Activated naive CD4-positive, alpha-beta T cell treated with anti-CD3 and anti-CD28 coated beads, Interleukin-2, amount 50 U/mL, for 72 hours (primary cell): Measurements from ENCODE around the gene FOXJ3. TPM values are rescaled to one million over a fixed set of nuclear protein-coding genes. Genes with fewer than 3 reads are reported as not detected.

Experiments
- ATAC-seq, 2 donors: fragments of 150-1000 bp; cut with Tn5 transposase; 2 replicates each; pipeline ENCODE4 v1.10.0; 2021; ENCODE audit warnings: mild to moderate bottlenecking in 2 of 2, moderate library complexity in 2 of 2
- DNase-seq, 2 donors: peaks; one replicate each; pipeline ENCODE4 v3.0.0; 2021 to 2022; ENCODE audit warnings: low spot score in 2 of 2
- H3K27ac Mint-ChIP-seq, 2 donors: one replicate each; pipeline ENCODE4 v1.8.0; 2022; ENCODE audit warnings: mild to moderate bottlenecking in 2 of 2, mixed read lengths in 2 of 2
- H3K36me3 Mint-ChIP-seq, 2 donors: one replicate each; pipeline ENCODE4 v1.8.0; 2022; ENCODE audit warnings: mixed read lengths in 2 of 2
- H3K9me3 Mint-ChIP-seq, 2 donors: one replicate each; pipeline ENCODE4 v1.8.0; 2022; ENCODE audit warnings: mixed read lengths in 2 of 2
- total RNA-seq, 2 donors: library from RNA; stranded (reverse); gene quantifications; one replicate each; pipeline ENCODE4 v1.2.3, GENCODE V29; 2022

The FOXJ3 gene
- total RNA-seq, 2 donors from 2014 or later: 51.0 to 52.9 TPM

- H3K9me3 Mint-ChIP-seq: peaks cover 4 to 18% of the 10 kb centered on the region in 2 donors
These were observed 176.8 kb downstream of the FOXJ3 start for GRCh38 chr1:42158189-42158588.

GRCh38 chr1:42157667-42158066 is 177.4 kb downstream of the FOXJ3 start:
- Mint-ChIP-seq H3K9me3 (peaks cover 4 to 18% of the 10 kb centered on the region in 2 donors), H3K36me3 (peaks cover 12 to 14% of the 10 kb centered on the region in 2 donors), H3K27ac (no peak overlapping the region)
- no peak for DNase-seq
- ATAC-seq: peak in 1 of 2 donors; percentile 47

More at GRCh38 chr1:42158189-42158588, 176.8 kb downstream of the FOXJ3 start:
- Mint-ChIP-seq H3K27ac (no peak overlapping the region), H3K36me3 (peaks cover 12 to 14% of the 10 kb centered on the region in 2 donors)
- ATAC-seq (no peak), DNase-seq (no peak)

GRCh38 chr1:42155362-42155761 is 179.7 kb downstream of the FOXJ3 start:
- ATAC-seq (no peak), DNase-seq (no peak)
- no peak overlapping the region for H3K27ac Mint-ChIP-seq
- peaks cover 0 to under 1% of the 10 kb centered on the region in 2 donors for H3K9me3 Mint-ChIP-seq
- H3K36me3 Mint-ChIP-seq: no peaks in the 10 kb centered on the region

GRCh38 chr1:42154685-42155084 is 180.3 kb downstream of the FOXJ3 start:
- ATAC-seq: no peak
- H3K36me3 Mint-ChIP-seq: no peaks in the 10 kb centered on the region
- DNase-seq: no peak
- no peak overlapping the region for H3K27ac Mint-ChIP-seq
- no peaks in the 10 kb centered on the region for H3K9me3 Mint-ChIP-seq

- Mint-ChIP-seq H3K9me3 (no peaks in the 10 kb centered on the region), H3K27ac (no peak overlapping the region), H3K36me3 (no peaks in the 10 kb centered on the region)
- DNase-seq (no peak), ATAC-seq (no peak)
These were observed 181.4 kb downstream of the FOXJ3 start for GRCh38 chr1:42153624-42154023.

GRCh38 chr1:42152907-42153600 is 182.0 kb downstream of the FOXJ3 start, which contains the start of gene GUCA2B:
Gene GUCA2B, plus strand, starts transcription at chr1:42153410. Its CDS starts 41 bp downstream, at chr1:42153451.
- DNase-seq (no peak), ATAC-seq (no peak)
- H3K36me3 Mint-ChIP-seq: no peaks in the 10 kb centered on the region
- H3K27ac Mint-ChIP-seq: no peak within 1 kb of the TSS
- H3K9me3 Mint-ChIP-seq: no peaks in the 10 kb centered on the region

GRCh38 chr1:42152119-42152518 is 182.9 kb downstream of the FOXJ3 start:
- Mint-ChIP-seq H3K27ac (no peak overlapping the region), H3K9me3 (no peaks in the 10 kb centered on the region), H3K36me3 (no peaks in the 10 kb centered on the region)
- DNase-seq (no peak), ATAC-seq (no peak)

GRCh38 chr1:42150651-42151050 is 184.4 kb downstream of the FOXJ3 start:
- Mint-ChIP-seq H3K9me3 (no peaks in the 10 kb centered on the region), H3K36me3 (no peaks in the 10 kb centered on the region), H3K27ac (no peak overlapping the region)
- ATAC-seq (no peak), DNase-seq (no peak)

GRCh38 chr1:42148166-42148565 is 186.9 kb downstream of the FOXJ3 start:
- ATAC-seq (no peak), DNase-seq (no peak)
- H3K27ac Mint-ChIP-seq: no peak overlapping the region
- H3K9me3 Mint-ChIP-seq: no peaks in the 10 kb centered on the region
- no peaks in the 10 kb centered on the region for H3K36me3 Mint-ChIP-seq

GRCh38 chr1:42146626-42147320 is 188.3 kb downstream of the FOXJ3 start:
- ATAC-seq (peak; percentile 64 to 77), DNase-seq (peak in 1 of 2 donors; percentile 80)
- Mint-ChIP-seq H3K36me3 (no peaks in the 10 kb centered on the region), H3K27ac (no peak overlapping the region), H3K9me3 (no peaks in the 10 kb centered on the region)

- Mint-ChIP-seq H3K27ac (no peak overlapping the region), H3K9me3 (no peaks in the 10 kb centered on the region), H3K36me3 (no peaks in the 10 kb centered on the region)
- no peak for DNase-seq
- peak in 1 of 2 donors; percentile 11 for ATAC-seq
These were observed 189.0 kb downstream of the FOXJ3 start for GRCh38 chr1:42145764-42146625.

GRCh38 chr1:42145389-42145716 is 189.7 kb downstream of the FOXJ3 start:
- ATAC-seq: no peak
- no peaks in the 10 kb centered on the region for H3K9me3 Mint-ChIP-seq
- no peak overlapping the region for H3K27ac Mint-ChIP-seq
- DNase-seq: no peak
- no peaks in the 10 kb centered on the region for H3K36me3 Mint-ChIP-seq

- no peak overlapping the region for H3K27ac Mint-ChIP-seq
- no peak for ATAC-seq
- no peaks in the 10 kb centered on the region for H3K9me3 Mint-ChIP-seq
- no peaks in the 10 kb centered on the region for H3K36me3 Mint-ChIP-seq
- no peak for DNase-seq
These were observed 190.2 kb downstream of the FOXJ3 start for GRCh38 chr1:42144711-42145388.

- no peak overlapping the region for H3K27ac Mint-ChIP-seq
- no peak for ATAC-seq
- no peak for DNase-seq
- H3K9me3 Mint-ChIP-seq: no peaks in the 10 kb centered on the region
- H3K36me3 Mint-ChIP-seq: no peaks in the 10 kb centered on the region
These were observed 190.9 kb downstream of the FOXJ3 start for GRCh38 chr1:42143896-42144710.

GRCh38 chr1:42142894-42143675 is 191.9 kb downstream of the FOXJ3 start:
- no peak overlapping the region for H3K27ac Mint-ChIP-seq
- no peaks in the 10 kb centered on the region for H3K36me3 Mint-ChIP-seq
- DNase-seq (no peak), ATAC-seq (no peak)
- no peaks in the 10 kb centered on the region for H3K9me3 Mint-ChIP-seq
